ELF-1 (cell line): ENCODE data around the gene C5orf22.
"Not testable (repeated sequence)": the region's sequence is repeated elsewhere in the genome, so short reads cannot be mapped to it uniquely, and the experiment has no call there.

ENCODE experiments used
- DNase-seq: peaks from one replicate; pipeline ENCODE4 v3.0.0-alpha.2; 2016; ENCODE audit warnings: low read depth, low spot score

C5orf22 gene

DNA sequence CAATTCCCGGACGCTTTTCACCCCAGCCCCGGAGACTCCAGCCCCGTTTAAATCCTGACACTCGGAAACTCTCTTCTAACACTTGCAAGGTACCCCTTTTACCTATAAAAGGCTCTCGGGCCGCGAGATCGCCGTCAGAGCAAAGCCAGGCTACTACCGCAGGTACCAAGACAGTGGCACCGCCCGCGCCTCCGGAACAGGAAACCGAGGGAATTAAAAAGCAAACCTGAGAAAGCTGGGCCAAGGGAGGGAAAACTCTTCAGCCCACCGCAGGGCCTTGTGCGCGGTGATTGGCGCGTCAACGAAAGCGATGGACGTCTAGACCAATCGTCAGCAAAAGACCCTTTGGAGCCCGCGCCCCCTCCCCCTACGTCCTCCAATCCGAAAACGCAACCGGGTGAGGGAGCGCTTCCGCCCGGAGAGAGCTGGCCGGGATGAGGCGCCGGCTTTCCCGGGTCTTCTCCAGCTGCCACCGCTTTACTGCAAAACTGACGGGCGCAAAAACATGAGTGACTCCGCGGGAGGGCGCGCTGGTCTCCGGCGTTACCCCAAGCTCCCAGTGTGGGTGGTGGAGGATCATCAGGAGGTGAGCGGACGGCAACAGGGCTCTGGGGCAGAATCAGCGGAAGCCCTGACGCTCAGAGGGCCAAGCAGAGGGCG, at the start of gene C5orf22, which contains the start of gene DROSHA:
Gene C5orf22 (plus strand): TSS at position 414 of the 660 bp plus-strand sequence. CDS start 92 bp downstream, at position 506.
Gene DROSHA (minus strand): TSS at position 206 of the 660 bp plus-strand sequence. CDS start 3,034 bp downstream, outside the sequence.
- DNase-seq: peak; percentile 98

DNA sequence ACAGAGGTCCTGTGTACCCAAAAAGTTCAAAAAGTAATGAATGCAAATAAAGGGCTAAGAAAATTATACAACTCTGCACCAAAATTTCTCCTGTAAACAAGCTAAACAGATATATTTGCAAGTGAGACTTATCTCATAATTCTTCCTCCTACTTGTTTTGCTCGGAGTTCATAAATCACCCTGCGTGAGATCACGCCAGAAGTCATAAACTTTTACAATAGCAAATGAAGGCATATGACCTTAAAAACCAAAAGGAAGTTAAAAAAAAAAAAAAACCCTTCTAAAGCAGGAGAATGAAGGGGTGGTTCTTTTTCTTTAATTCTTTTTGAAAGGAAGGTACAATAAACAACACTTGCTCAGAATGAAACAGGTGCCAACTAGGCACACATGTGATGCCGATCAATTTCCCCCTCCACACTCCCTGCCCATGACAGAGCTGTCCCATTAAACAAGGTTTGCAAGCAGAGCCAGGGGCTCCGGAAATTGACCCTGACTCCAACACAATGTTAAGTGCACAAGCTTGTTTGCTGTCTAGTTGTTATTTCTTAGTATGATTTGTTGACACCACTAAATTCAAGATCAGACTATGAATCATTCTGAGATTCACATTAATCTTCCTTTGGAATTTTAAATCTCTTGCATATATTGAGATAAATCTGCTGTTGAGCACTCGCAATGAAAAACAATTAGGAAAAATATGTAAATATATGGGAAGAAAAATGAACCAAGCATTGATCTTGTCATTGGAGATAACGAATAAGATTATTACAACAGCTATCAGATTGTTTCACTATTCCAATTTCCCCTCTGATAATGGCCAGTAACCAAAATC, 46.5 kb upstream of the C5orf22 start:
- no peak for DNase-seq

DNA sequence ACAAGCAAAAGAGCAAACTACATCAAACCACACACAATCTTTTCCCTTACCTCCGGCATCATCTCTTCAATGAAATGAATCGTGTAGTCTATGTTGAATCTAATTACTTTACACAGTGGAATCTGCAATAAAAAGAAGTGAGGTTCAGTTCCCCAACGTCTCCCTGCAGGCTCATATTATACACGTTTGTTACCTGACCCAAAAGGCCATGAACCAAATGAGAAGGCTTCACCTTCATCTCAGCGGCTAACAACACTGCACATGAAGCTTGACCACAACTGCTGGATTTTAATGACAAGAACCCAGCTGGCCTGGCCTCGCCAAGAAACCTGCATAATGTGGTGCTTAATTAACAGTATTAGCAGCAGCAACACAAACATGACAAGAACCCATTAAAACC, 45.7 kb upstream of the C5orf22 start:
- no peak for DNase-seq

DNA sequence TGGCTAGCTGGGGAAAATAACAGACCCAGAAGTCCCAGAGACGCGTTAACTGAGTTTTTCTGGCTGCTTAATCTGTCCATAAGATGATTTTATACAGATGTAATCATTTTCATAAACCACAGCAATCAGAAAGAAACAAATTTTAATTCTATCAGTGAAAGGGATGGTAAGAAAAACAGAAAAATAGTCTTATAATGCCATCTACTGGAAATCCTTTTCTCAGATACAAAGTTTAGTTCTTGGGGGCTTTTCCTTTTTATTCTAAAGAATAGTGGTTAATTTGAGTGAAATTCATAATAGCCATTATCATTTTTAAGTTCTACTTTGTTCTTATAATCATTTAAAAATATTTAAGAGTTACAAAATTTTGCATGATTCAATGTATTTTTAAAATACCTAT, 44.6 kb upstream of the C5orf22 start:
- no peak for DNase-seq

DNA sequence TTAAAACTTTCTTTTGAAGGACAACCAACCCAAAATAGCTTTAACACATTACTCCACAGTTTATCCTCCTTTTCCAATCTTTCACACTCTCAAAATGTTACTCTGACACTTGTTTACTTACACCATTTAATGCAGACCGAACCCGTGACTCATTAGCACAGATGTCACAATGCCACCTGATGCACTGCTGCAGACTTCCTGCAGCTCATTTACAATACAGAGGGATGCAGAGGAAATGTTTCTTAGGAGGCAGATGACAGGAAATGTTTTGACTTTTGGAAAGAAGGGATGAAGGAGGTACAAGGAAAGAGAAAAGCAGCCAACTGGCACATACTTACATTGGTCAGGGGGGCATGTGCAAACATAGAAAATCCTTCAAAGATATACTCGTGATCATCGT, 39.2 kb upstream of the C5orf22 start:
- DNase-seq: no peak

DNA sequence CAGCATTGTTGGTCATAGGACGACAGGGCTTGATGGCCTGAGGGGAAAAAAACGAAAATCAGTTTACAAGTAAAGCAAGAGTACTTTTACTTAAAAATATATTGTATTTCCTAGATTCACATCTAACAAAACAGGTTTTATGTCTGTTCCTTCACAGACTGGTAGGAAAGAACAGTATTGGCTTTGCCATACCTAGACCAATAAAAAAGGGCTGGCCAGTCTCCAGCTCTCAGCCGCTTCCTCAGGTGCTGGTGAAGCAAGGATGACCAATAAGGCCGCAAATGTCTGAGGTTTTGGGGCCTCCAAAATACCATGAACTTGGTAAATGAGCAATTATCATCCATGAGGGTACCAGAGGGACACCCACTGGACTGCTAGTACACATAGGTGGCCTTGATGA, 36.8 kb upstream of the C5orf22 start:
- DNase-seq: no peak

DNA sequence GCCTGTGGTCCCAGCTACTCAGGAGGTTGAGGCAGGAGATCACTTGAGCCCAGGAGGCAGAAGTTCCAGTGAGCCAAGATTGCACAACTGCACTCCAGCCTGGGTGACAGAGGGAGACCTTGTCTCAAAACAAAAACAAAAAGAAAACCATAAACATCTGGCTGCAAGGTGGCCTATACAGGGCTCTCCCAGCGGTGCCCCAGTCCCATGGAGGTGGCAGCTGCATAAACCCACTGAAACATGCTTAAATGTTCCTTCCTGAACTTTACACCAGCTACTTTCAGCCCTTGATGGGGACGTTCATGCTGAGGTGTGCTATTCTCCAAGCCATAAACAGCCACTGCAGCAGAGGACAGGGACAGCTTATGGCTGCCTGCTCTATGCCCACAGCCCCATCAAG, 35.8 kb upstream of the C5orf22 start:
- DNase-seq: no peak

DNA sequence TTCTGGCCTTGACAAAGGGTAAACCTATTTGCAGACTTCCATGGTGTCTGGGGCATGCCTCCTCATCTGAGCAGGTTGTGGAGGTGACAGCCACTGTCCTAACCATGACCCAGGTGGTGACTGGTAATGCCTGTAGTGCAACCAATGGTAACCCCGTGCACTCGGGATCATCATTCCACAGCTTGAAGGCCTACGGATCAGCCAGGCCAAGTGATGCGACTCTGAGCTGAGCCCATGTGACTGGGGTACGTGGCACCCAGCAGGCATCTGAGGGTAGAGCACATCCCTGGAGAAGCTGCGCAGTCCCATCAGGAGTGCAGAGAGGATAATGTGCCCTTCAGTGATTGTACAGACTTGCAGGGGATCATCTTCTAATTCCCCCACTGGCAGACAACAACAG, 35.2 kb upstream of the C5orf22 start:
- no peak for DNase-seq

DNA sequence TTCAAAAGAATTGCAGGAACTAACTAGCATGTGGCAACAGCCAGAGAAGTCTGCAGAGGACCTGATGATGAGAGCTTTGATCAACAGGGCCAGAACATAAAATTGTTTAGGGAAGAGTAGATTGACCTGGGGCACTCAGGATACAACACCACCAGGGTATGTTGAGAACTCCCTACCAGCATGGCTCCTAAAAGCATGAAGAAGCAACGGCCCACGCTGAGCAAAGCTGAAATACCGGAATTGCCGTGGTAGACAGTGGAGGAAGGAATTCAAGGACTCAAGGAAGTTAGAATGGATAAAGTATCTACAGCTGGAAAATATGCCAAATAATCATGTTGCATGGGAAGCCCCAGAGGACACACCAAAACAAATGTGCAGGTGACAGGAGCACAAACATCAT, 31.8 kb upstream of the C5orf22 start:
- DNase-seq: no peak

DNA sequence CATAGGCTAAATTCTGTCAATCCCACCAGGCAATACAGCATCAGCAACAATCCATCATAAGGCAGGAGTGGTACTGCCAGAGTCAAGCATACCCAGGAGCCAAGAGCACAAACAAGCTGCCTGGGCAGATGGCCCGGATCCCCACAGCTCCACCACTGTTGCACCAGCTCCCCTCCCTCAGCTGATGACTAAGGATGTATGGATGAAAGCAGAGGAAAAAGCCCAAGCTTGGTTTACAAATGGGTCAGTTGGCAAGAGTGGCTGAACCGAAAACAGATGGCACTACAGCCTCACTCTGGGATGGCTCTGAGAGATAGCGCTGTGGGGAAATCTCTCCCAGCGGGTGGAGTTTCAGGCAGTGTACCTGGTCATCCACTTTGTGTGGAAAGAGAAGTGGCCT, 29.6 kb upstream of the C5orf22 start:
- DNase-seq: no peak

DNA sequence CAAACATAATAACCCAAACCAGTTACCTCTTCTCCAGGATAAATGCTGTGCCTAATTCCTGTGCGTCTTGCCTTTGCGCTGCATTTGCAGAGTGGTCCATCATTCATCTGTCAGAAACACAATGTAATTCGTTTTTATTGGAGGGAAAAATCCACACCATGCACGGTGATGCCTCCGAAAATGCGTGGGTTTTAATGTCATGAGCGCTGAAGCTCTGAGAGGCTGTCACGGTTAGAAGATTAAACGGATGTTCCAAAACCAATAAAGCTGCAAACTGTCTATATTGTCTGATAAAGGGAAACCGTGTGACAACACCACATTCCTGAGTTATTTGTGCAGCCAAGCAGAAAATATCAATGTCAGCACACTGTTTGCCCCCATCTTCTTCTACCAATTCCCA, 27.6 kb upstream of the C5orf22 start:
- DNase-seq: no peak

DNA sequence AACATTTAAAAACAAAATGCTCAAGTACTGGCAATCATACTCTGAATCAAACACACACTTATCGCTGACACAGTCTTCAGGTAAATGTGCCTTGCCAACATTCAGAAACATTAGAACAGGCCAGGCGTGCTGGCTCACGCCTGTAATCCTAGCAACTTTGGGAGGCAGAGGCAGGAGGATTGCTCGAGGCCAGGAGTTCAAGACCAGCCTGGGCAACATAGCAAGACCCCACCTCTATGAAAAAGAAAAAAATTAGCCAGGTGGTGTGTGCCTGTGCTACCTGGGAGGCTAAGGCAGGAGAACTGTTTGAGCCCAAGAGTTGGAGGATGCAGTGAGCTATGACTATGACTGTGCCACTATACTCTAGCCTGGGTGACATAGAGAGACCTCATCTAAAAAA, 20.8 kb upstream of the C5orf22 start:
- no peak for DNase-seq

DNA sequence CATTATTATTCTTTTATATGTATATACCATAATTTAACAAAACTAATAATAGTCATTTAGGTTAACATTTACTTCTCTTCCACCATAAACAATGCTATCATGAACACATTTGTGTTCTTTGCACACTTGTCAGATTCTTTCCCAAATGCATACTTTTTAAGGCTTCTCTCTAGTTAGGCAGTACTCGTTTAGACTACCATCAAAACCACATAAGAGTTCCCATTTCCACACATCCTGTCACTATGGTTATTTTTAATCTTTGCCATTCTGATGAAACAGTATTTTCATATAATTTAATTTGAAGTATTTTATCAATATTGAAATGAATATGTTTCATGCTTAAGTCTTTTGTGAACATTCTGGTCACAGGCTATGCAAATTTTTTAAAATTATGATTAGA, 15.3 kb upstream of the C5orf22 start:
- no peak for DNase-seq

DNA sequence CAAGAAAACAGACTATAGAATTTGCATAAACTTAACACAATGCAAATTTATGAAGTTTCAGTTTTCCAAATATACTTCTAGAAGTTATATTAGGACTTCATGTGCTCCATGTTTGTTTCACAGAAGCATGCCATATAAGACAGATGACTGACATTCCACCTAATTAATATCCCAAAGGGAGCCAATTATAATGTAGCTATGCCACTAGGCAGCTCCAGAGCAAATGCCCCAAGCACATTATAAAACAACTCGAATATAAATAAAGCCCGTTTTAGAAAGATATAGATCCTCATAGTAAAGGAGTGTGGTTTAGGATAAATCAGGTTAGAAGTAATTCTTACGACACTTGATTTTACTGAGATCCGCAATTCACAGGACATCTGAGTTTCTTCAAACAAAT, 9.1 kb upstream of the C5orf22 start:
- no peak for DNase-seq

DNA sequence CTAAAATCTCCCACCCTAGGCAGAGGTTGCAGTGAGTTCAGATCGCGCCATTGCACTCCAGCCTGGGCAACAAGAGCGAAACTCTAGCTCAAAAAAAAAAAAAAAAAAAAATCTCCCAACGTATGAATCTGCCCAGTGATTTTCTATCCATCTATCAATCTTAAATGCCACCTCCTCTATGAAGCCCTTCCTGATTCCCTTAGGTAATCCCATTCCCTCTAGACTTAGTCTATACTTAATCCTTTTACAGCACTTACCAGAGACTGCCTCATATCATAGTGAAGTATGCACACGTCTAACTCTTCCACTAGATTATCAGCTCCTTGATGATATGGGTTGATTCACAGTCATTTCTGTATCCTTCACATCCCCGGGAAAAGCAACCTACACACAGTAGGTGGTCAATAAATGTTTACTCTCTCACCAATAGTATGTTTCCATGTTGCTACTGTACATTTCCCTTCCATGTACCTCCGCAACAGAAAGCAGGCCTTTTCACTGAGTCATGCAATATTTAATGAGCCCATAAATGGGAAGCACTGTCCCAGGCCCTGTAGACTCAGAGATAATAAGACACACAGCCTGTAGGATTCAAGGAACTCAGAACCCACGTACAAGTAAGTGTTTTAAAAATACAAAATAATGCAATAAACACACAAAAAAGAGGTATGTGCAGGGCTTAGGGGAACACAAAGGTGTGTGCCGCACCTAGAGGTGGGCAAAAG, 1.4 kb upstream of the C5orf22 start:
- peak; percentile 8 for DNase-seq

DNA sequence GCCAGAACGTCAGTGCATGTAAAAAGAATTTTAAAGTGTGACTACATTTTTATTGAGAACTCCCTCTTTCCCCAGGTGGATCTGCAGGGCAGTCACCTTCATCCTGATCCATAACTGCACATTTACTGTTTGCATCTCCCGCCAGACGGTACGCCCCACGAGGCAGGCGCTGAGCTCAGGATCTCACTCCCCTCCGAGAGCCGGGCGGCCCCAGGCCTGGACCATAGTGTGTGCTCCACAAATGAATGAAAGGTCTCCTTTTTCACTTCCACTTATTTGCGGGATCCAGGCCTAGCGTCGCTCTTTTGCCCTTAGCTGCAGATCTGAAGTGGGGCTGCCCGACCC, 586 bp upstream of the C5orf22 start:
- DNase-seq: no peak

DNA sequence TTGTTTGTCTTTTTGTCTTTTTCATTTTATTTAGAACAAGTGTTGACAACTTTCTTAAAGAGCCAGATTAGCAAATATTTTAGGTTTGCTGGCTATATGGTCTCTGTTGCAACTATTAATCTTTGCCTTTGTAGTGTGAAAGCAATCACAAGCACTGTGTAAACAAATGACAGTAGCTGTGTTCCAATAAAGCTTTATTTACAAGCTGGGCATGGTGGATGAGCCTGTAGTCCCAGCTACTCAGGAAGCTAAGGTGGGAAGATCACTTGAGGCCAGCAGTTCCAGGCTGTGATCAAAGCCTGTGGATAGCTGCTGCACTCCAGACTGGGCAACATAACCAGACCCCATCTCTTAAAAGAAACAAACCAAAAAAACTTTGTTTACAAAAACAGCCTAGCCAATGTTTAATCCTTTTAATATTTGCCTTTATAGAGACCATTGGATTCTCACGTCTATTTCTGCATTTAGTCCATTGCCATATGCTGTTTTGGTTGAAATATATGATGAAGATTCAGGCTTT, 2.5 kb downstream of the C5orf22 start:
- no peak for DNase-seq

DNA sequence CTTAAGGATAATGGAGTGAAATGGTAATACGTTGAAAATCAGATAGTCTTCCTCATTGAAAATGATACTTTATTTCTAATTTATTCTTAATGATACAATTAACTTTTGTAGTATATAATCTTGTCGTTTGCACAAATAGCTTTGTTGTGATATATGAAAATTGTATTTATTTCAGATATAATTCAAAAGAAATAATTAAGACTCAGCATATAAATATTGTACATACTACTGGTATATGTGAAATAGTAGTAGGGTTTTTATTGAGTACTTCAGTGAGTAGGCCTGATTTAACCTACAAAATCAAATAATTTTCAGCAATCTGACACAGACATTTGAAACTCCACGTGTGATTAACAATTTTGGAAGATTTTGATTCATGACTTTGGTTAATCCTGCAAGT, 4.8 kb downstream of the C5orf22 start:
- no peak for DNase-seq

DNA sequence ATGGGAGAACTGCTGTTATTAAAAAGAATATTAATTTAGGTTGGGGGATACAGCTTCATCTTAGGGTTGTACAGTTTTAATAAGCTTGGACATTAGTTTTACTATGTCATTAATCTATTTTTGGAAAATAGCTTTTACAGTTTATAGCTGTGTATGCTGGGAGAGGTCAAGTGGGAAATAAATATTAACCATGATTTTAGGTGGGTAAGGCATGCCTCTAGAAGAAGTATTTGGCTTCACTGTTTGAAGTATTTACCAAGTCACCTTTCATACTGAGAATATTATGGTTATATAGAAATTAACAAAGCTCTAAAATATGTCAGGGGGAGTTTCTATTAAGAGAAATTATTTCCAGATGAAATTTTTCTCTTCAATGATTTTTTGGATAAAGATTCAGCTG, 5.2 kb downstream of the C5orf22 start:
- DNase-seq: no peak

DNA sequence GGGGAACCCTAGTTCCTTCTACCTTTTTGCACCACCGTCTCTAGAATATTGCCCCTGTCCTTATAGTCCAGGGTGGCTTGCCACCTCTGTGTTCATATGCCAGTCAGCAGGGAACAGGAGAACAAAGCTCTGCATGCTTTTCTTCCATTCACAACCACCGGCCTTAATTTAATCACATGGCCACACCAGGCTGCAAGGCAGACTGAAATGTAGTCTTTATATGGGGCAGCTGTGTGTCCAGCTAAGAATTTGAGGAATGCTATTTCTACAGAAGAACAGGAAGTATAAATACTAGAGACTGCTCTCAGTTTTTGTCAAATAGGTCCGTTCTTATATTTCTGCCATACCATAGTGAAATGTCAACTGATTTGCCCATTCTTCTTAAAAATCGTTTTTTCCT, 5.8 kb downstream of the C5orf22 start:
- no peak for DNase-seq

DNA sequence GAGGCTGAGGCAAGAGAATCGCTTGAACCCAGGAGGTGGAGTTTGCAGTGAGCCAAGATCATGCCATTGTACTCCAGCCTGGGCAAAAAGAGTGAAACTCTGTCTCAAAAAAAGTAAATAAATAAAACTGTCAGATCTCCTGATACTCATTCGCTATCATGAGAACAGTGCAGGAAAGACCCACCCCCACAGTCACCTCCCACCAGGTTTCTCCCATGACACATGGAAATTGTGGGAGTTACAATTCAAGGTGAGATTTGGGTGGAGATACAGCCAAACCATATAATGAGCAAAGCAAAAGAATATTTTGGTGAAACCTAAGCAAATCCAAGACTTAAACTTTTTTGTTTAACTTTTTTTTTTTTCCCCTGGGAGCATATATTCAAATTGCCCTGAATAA, 17.0 kb downstream of the C5orf22 start:
- not testable (repeated sequence) for DNase-seq

DNA sequence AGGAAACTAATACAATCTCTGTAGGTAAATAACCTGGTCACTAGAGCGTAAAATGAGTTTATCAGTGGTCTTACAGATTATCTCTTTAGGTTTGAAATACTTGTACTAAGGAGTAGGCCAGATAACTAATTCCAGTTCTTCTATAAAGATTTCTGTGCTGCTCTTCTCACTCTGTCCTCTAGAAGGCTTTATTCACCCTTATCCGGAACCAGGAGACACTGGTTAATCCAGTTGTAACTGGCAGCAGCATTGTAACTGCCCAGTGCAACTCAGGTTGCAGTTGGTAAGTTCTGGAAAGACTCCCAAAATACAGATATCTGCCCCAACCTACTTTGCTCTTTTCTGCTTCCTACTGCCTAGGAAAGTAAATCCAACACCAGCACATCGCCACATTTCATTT, 19.8 kb downstream of the C5orf22 start:
- DNase-seq: no peak
